CD4-positive, alpha-beta memory T cell (primary cell): ENCODE results near the gene PANK4. TPM values are rescaled to one million over a fixed set of nuclear protein-coding genes. Genes with fewer than 3 reads are reported as not detected.

ENCODE experiments used
- CTCF ChIA-PET: fragments of 350-600 bp; sonication (Branson Sonifier 250); formaldehyde crosslinking; loops from one replicate; lab custom pipeline; 2021; ENCODE audit warnings: inconsistent platforms; ENCODE audit not compliant: partially characterized antibody; lab: Charles Lee
- POLR2A ChIA-PET: fragments of 350-600 bp; sonication (Branson Sonifier 250); formaldehyde crosslinking; loops from one replicate; lab custom pipeline; 2021; ENCODE audit not compliant: partially characterized antibody; lab: Charles Lee
- DNase-seq, 5 donors: peaks; one replicate each; pipeline versions ENCODE4 v3.0.0 to v3.0.0-alpha.2; 2020 to 2022; ENCODE audit warnings: mixed read lengths in 1 of 5
- H3K27ac ChIP-seq: one replicate; pipeline ENCODE4 v1.7.0; 2013; ENCODE audit warnings: low read depth, low read length
- H3K27me3 ChIP-seq: 2 replicates; pipeline ENCODE4 v1.7.0; 2013; ENCODE audit warnings: mild to moderate bottlenecking, low read length, moderate library complexity; ENCODE audit not compliant: insufficient read depth
- H3K36me3 ChIP-seq: 2 replicates; pipeline ENCODE4 v1.7.0; 2013; ENCODE audit warnings: mild to moderate bottlenecking, low read length, moderate library complexity; ENCODE audit not compliant: insufficient read depth
- H3K4me1 ChIP-seq: 2 replicates; pipeline ENCODE4 v1.7.0; 2013; ENCODE audit warnings: mild to moderate bottlenecking, low read length, moderate library complexity; ENCODE audit not compliant: insufficient read depth
- H3K4me3 ChIP-seq, 2 donors: one replicate each; pipeline ENCODE4 v1.7.0; 2013; ENCODE audit warnings: low read length in 2 of 2, mild to moderate bottlenecking in 1 of 2
- H3K9me3 ChIP-seq, 2 donors: one replicate each; pipeline ENCODE4 v1.7.0; 2013; ENCODE audit warnings: low read length in 2 of 2, control low read depth in 1 of 2; ENCODE audit not compliant: control insufficient read depth in 1 of 2
- H3K27ac Mint-ChIP-seq, 7 donors: one replicate each; pipeline ENCODE4 v1.8.0; 2020 to 2021; ENCODE audit warnings: mixed read lengths in 7 of 7, mild to moderate bottlenecking in 6 of 7, inconsistent platforms in 3 of 7, moderate library complexity in 3 of 7
- H3K27me3 Mint-ChIP-seq, 2 donors: one replicate each; pipeline ENCODE4 v1.8.0; 2020 to 2021; ENCODE audit warnings: mixed read lengths in 2 of 2
- H3K36me3 Mint-ChIP-seq, 2 donors: one replicate each; pipeline ENCODE4 v1.8.0; 2020 to 2021; ENCODE audit warnings: mixed read lengths in 2 of 2, inconsistent platforms in 1 of 2, mild to moderate bottlenecking in 1 of 2
- H3K4me1 Mint-ChIP-seq, 4 donors: one replicate each; pipeline ENCODE4 v1.8.0; 2020 to 2021; ENCODE audit warnings: mixed read lengths in 4 of 4, mild to moderate bottlenecking in 1 of 4
- H3K4me3 Mint-ChIP-seq, 8 donors: one replicate each; pipeline ENCODE4 v1.8.0; 2020 to 2021; ENCODE audit warnings: mixed read lengths in 8 of 8, mild to moderate bottlenecking in 7 of 8, moderate library complexity in 6 of 8, inconsistent platforms in 3 of 8
- H3K9me3 Mint-ChIP-seq, 8 donors: one replicate each; pipeline ENCODE4 v1.8.0; 2020 to 2021; ENCODE audit warnings: mixed read lengths in 8 of 8, mild to moderate bottlenecking in 5 of 8, inconsistent platforms in 3 of 8, moderate library complexity in 1 of 8
- intact Hi-C: fragments of 100-400 bp; cut with micrococcal nuclease; formaldehyde crosslinking; loops from one replicate; pipeline ENCODE4 v1.15.1; 2023
- polyA plus RNA-seq, 2 donors: library from polyadenylated mRNA; unstranded; fragments of 300-500 nt; fragmentation: Illumina TruSeq; gene quantifications; one replicate each; pipeline ENCODE4 v1.2.3, GENCODE V29; 2021
- total RNA-seq, 2 experiments: library from RNA; stranded (reverse); gene quantifications; one replicate each; pipeline ENCODE4 v1.2.3, GENCODE V29; 2021

The PANK4 gene
- total and polyA plus RNA-seq, 4 experiments from 2014 or later, result 10.6 to 93.7 (median 56.6) TPM

GRCh38 chr1:2479186-2479585, 47.2 kb downstream of the PANK4 start:
- Mint-ChIP-seq H3K9me3 (peaks cover 0 to 2% (median 0%) of the 10 kb centered on the region in 8 donors), H3K4me3 (no peak overlapping the region), H3K4me1 (peaks cover 2 to 5% (median 3%) of the 10 kb centered on the region in 4 donors), H3K27me3 (no peaks in the 10 kb centered on the region), H3K27ac (peak overlapping the region in 1 of 7 donors; percentile 48), H3K36me3 (no peaks in the 10 kb centered on the region)
- Histone ChIP-seq H3K9me3 (no peaks in the 10 kb centered on the region), H3K36me3 (no peaks in the 10 kb centered on the region), H3K27me3 (no peaks in the 10 kb centered on the region), H3K4me3 (no peak overlapping the region), H3K4me1 (no peaks in the 10 kb centered on the region), H3K27ac (no peak overlapping the region)
- no peak for DNase-seq
- ChIA-PET POLR2A (no interaction called here), CTCF (no interaction called here)
- intact Hi-C loops, result no loop called here

GRCh38 chr1:2477791-2478499, 48.5 kb downstream of the PANK4 start:
- Mint-ChIP-seq H3K27me3 (no peaks in the 10 kb centered on the region), H3K27ac (no peak overlapping the region), H3K9me3 (no peaks in the 10 kb centered on the region), H3K36me3 (no peaks in the 10 kb centered on the region), H3K4me3 (no peak overlapping the region), H3K4me1 (no peaks in the 10 kb centered on the region)
- Histone ChIP-seq H3K27ac (no peak overlapping the region), H3K4me3 (no peak overlapping the region), H3K4me1 (no peaks in the 10 kb centered on the region), H3K36me3 (no peaks in the 10 kb centered on the region), H3K9me3 (no peaks in the 10 kb centered on the region), H3K27me3 (no peaks in the 10 kb centered on the region)
- POLR2A ChIA-PET, result no interaction called here
- CTCF ChIA-PET, result no interaction called here
- intact Hi-C loops, result no loop called here
- DNase-seq, result no peak

- intact Hi-C loops, result no loop called here
- H3K27me3 ChIP-seq, result no peaks in the 10 kb centered on the region
- CTCF ChIA-PET, result no interaction called here
Observed at GRCh38 chr1:2477309-2477708, 49.1 kb downstream of the PANK4 start.

GRCh38 chr1:2476061-2476999, 50.1 kb downstream of the PANK4 start, which contains the start of gene PLCH2:
Gene PLCH2, plus strand, starts transcription at chr1:2476289. Its CDS starts 300 bp downstream, at chr1:2476589.
- ChIA-PET CTCF (no interaction called here), POLR2A (no interaction called here)
- no peak within 1 kb of the TSS for H3K27ac ChIP-seq
- no peak within 1 kb of the TSS for H3K4me3 ChIP-seq
- Mint-ChIP-seq H3K9me3 (no peaks in the 10 kb centered on the region), H3K36me3 (no peaks in the 10 kb centered on the region), H3K27ac (no peak within 1 kb of the TSS), H3K4me1 (no peaks in the 10 kb centered on the region), H3K4me3 (no peak within 1 kb of the TSS), H3K27me3 (no peaks in the 10 kb centered on the region)
- no peaks in the 10 kb centered on the region for H3K36me3 ChIP-seq
- no peaks in the 10 kb centered on the region for H3K27me3 ChIP-seq
- intact Hi-C loops, result no loop called here
- no peaks in the 10 kb centered on the region for H3K4me1 ChIP-seq
- H3K9me3 ChIP-seq, result no peaks in the 10 kb centered on the region
- no peak for DNase-seq

More at GRCh38 chr1:2477309-2477708, 49.1 kb downstream of the PANK4 start:
- Histone ChIP-seq H3K4me3 (no peak overlapping the region), H3K27ac (no peak overlapping the region), H3K9me3 (no peaks in the 10 kb centered on the region), H3K4me1 (no peaks in the 10 kb centered on the region), H3K36me3 (no peaks in the 10 kb centered on the region)
- Mint-ChIP-seq H3K36me3 (no peaks in the 10 kb centered on the region), H3K27ac (no peak overlapping the region), H3K9me3 (no peaks in the 10 kb centered on the region), H3K4me3 (no peak overlapping the region), H3K4me1 (no peaks in the 10 kb centered on the region), H3K27me3 (no peaks in the 10 kb centered on the region)
- POLR2A ChIA-PET, result no interaction called here
- no peak for DNase-seq

- no peak overlapping the region for H3K4me3 Mint-ChIP-seq
- Histone ChIP-seq H3K9me3 (no peaks in the 10 kb centered on the region), H3K27ac (no peak overlapping the region), H3K4me3 (no peak overlapping the region), H3K36me3 (no peaks in the 10 kb centered on the region), H3K27me3 (no peaks in the 10 kb centered on the region), H3K4me1 (no peaks in the 10 kb centered on the region)
- POLR2A ChIA-PET, result no interaction called here
- H3K4me1 Mint-ChIP-seq, result no peaks in the 10 kb centered on the region
- no peak overlapping the region for H3K27ac Mint-ChIP-seq
- DNase-seq, result no peak
- H3K36me3 Mint-ChIP-seq, result no peaks in the 10 kb centered on the region
- intact Hi-C loops, result no loop called here
- no peaks in the 10 kb centered on the region for H3K9me3 Mint-ChIP-seq
- CTCF ChIA-PET, result no interaction called here
- no peaks in the 10 kb centered on the region for H3K27me3 Mint-ChIP-seq
Observed at GRCh38 chr1:2475571-2475970, 50.8 kb downstream of the PANK4 start.

GRCh38 chr1:2474933-2475371, 51.4 kb downstream of the PANK4 start:
- H3K4me1 ChIP-seq, result no peaks in the 10 kb centered on the region
- no peak overlapping the region for H3K4me3 ChIP-seq
- Mint-ChIP-seq H3K27ac (no peak overlapping the region), H3K36me3 (no peaks in the 10 kb centered on the region), H3K4me1 (no peaks in the 10 kb centered on the region), H3K27me3 (no peaks in the 10 kb centered on the region), H3K9me3 (no peaks in the 10 kb centered on the region), H3K4me3 (no peak overlapping the region)
- H3K36me3 ChIP-seq, result no peaks in the 10 kb centered on the region
- H3K9me3 ChIP-seq, result no peaks in the 10 kb centered on the region
- no peaks in the 10 kb centered on the region for H3K27me3 ChIP-seq
- no peak overlapping the region for H3K27ac ChIP-seq
- intact Hi-C loops, result no loop called here
- POLR2A ChIA-PET, result interaction anchor here (1.2 kb wide), 1 partner anchor 83 kb away, joined by 3 read pairs; the partner anchor contains the start of genes MORN1 and RER1
- no peak for DNase-seq
- CTCF ChIA-PET, result no interaction called here

- Mint-ChIP-seq H3K4me3 (no peak overlapping the region), H3K9me3 (no peaks in the 10 kb centered on the region), H3K27me3 (no peaks in the 10 kb centered on the region), H3K4me1 (no peaks in the 10 kb centered on the region), H3K27ac (no peak overlapping the region), H3K36me3 (no peaks in the 10 kb centered on the region)
- H3K4me3 ChIP-seq, result no peak overlapping the region
- intact Hi-C loops, result no loop called here
- no peak overlapping the region for H3K27ac ChIP-seq
- DNase-seq, result no peak
- H3K9me3 ChIP-seq, result no peaks in the 10 kb centered on the region
- no peaks in the 10 kb centered on the region for H3K36me3 ChIP-seq
- no peaks in the 10 kb centered on the region for H3K27me3 ChIP-seq
- H3K4me1 ChIP-seq, result no peaks in the 10 kb centered on the region
- ChIA-PET CTCF (no interaction called here), POLR2A (interaction anchor here (1.2 kb wide), 1 partner anchor 83 kb away, joined by 3 read pairs; the partner anchor contains the start of genes MORN1 and RER1)
Observed at GRCh38 chr1:2474104-2474844, 52.1 kb downstream of the PANK4 start.
